HepG2 (cell line): ENCODE results near the gene CSRP3. TPM values are rescaled to one million over a fixed set of nuclear protein-coding genes. Genes with fewer than 3 reads are reported as not detected.

ENCODE experiments used
- ATAC-seq: fragments of 200-7000 bp; cut with Tn5 transposase; 3 replicates; pipeline ENCODE4 v1.9.1; 2020; ENCODE audit warnings: mild to moderate bottlenecking, moderate library complexity
- BruUV-seq: library from RNA; stranded (reverse); fragments of 400-500 nt; replicated peaks from 2 replicates; lab custom pipeline; 2021; lab: Mats Ljungman, UMichigan
- CTCF ChIA-PET: fragments of 300-600 bp; formaldehyde crosslinking; extraction: SDS; loops from one replicate; lab custom pipeline; 2021; ENCODE audit warnings: low total read pairs, inconsistent platforms, low intra/inter-chr PET ratio; lab: Yijun Ruan, JAX
- POLR2A ChIA-PET: fragments of 350-600 bp; sonication (Branson Sonifier 250); formaldehyde crosslinking; loops from one replicate; lab custom pipeline; 2020; ENCODE audit warnings: antibody characterized with exemption, inconsistent platforms; lab: Yijun Ruan, JAX
- DNase-seq: peaks from one replicate; pipeline ENCODE4 v3.0.0-alpha.2; 2015; ENCODE audit warnings: low spot score
- FAIRE-seq: peaks from 3 replicates; lab custom pipeline; 2011; peaks lifted over from hg19 to GRCh38; lab: Jason Lieb, UNC
- H2AFZ ChIP-seq: one replicate; pipeline ENCODE4 v1.6.1; 2011; ENCODE audit warnings: low read length, inconsistent platforms
- H3K27ac ChIP-seq: fragments of 300-600 bp; 3 replicates; pipeline ENCODE4 v1.8.0; 2011; ENCODE audit warnings: mixed run types, mild to moderate bottlenecking, mixed read lengths, low read length, inconsistent platforms; ENCODE audit not compliant: insufficient read depth; ENCODE audit errors: extremely low read length
- H3K27me3 ChIP-seq, 2 experiments: fragments of 200-600 bp in 1 of 2; 2 replicates in 1 of 2; 3 replicates in 1 of 2; pipeline versions ENCODE4 v1.6.0 to v1.8.0; 2011; ENCODE audit warnings: low read length in 2 of 2, mild to moderate bottlenecking in 2 of 2, moderate library complexity in 2 of 2, inconsistent platforms in 1 of 2; ENCODE audit not compliant: insufficient read depth in 2 of 2, control insufficient read depth in 1 of 2
- H3K36me3 ChIP-seq, 2 experiments: fragments of 200-600 bp in 1 of 2; replicated peaks in 1 of 2; 2 replicates in 1 of 2; 3 replicates in 1 of 2; pipeline versions ENCODE4 v1.5.1 to v1.8.0; 2011; ENCODE audit warnings: low read length in 2 of 2, inconsistent platforms in 1 of 2; ENCODE audit not compliant: insufficient read depth in 2 of 2, control insufficient read depth in 1 of 2
- H3K4me1 ChIP-seq: 2 replicates; pipeline ENCODE4 v1.5.1; 2012; ENCODE audit warnings: low read length, inconsistent platforms; ENCODE audit not compliant: insufficient read depth
- H3K4me2 ChIP-seq: 2 replicates; pipeline ENCODE4 v1.6.0; 2011; ENCODE audit warnings: low read depth, low read length, inconsistent platforms
- H3K4me3 ChIP-seq, 3 experiments: fragments of 200-600 bp in 1 of 3; sonication (generic), shearing (Covaris generic) in 1 of 3; replicated peaks in 1 of 3; 2 replicates each; pipeline ENCODE4 v1.5.1; 2011 to 2016; ENCODE audit warnings: low read length in 3 of 3, inconsistent platforms in 2 of 3, low read depth in 2 of 3, mild to moderate bottlenecking in 2 of 3, control low read depth in 1 of 3, mixed read lengths in 1 of 3; ENCODE audit not compliant: insufficient read depth in 1 of 3
- H3K79me2 ChIP-seq: one replicate; pipeline ENCODE4 v1.6.1; 2011; ENCODE audit warnings: low read length, inconsistent platforms; ENCODE audit not compliant: insufficient read depth
- H3K9ac ChIP-seq: 2 replicates; pipeline ENCODE4 v1.6.0; 2011; ENCODE audit warnings: mild to moderate bottlenecking, low read depth, low read length, inconsistent platforms; ENCODE audit not compliant: insufficient read depth
- H3K9me3 ChIP-seq: 2 replicates; pipeline ENCODE4 v1.5.1; 2012; ENCODE audit warnings: mild to moderate bottlenecking, low read length
- H4K20me1 ChIP-seq: 2 replicates; pipeline ENCODE4 v1.6.0; 2011; ENCODE audit warnings: inconsistent platforms, mild to moderate bottlenecking, low read length, moderate library complexity; ENCODE audit not compliant: insufficient read depth
- ADNP ChIP-seq: sonication (generic); formaldehyde crosslinking; IDR thresholded peaks from 2 replicates; pipeline ENCODE4 v1.4.0; 2020; ENCODE audit warnings: missing genetic modification reagents
- AHR ChIP-seq: IDR thresholded peaks from 2 replicates; pipeline ENCODE4 v1.6.1; 2018; ENCODE audit warnings: missing genetic modification reagents, missing compliant biosample characterization
- FOXK1 ChIP-seq: sonication (generic); formaldehyde crosslinking; IDR thresholded peaks from 2 replicates; pipeline ENCODE4 v1.4.0; 2020; ENCODE audit warnings: low read depth, missing genetic modification reagents, borderline replicate concordance
- MIER2 ChIP-seq: IDR thresholded peaks from 2 replicates; pipeline ENCODE4 v1.6.1; 2016; ENCODE audit warnings: missing biosample characterization, missing genetic modification reagents
- MXD4 ChIP-seq: IDR thresholded peaks from 2 replicates; pipeline ENCODE4 v1.6.1; 2016; ENCODE audit warnings: mild to moderate bottlenecking, missing biosample characterization, missing genetic modification reagents
- NFRKB ChIP-seq: fragments of 450-650 bp; IDR thresholded peaks from 2 replicates; pipeline ENCODE4 v1.6.1; 2017
- NR2F6 ChIP-seq, 2 experiments: IDR thresholded peaks; 2 replicates each; pipeline ENCODE4 v1.6.1; 2016; ENCODE audit warnings: antibody characterized with exemption in 1 of 2, mild to moderate bottlenecking in 1 of 2
- SOX13 ChIP-seq, 3 experiments: fragments of 450-650 bp in 1 of 3; sonication (generic) in 1 of 3; formaldehyde crosslinking in 1 of 3; IDR thresholded peaks in 2 of 3; conservative IDR thresholded peaks in 1 of 3; 2 replicates each; pipeline versions ENCODE4 v1.5.0 to v1.6.1; 2016 to 2020; ENCODE audit warnings: antibody characterized with exemption in 1 of 3, mild to moderate bottlenecking in 1 of 3, missing compliant biosample characterization in 1 of 3, missing genetic modification reagents in 1 of 3, moderate library complexity in 1 of 3
- ZBTB8A ChIP-seq: sonication (generic); formaldehyde crosslinking; IDR thresholded peaks from 2 replicates; pipeline ENCODE4 v1.4.0; 2020; ENCODE audit warnings: mild to moderate bottlenecking, low read depth, missing genetic modification reagents, borderline replicate concordance
- ZNF24 ChIP-seq: fragments of 450-650 bp; IDR thresholded peaks from 2 replicates; pipeline ENCODE4 v1.6.1; 2017; ENCODE audit warnings: antibody characterized with exemption, mild to moderate bottlenecking
- WGBS: methylation state at CpG from one replicate; pipeline ENCODE4 v1.1.6; 2017; ENCODE audit warnings: low lambda C conversion rate; 5-methylcytosine and 5-hydroxymethylcytosine counted together
- in situ Hi-C: cut with HindIII; loops from 2 replicates; pipeline ENCODE4 v1.10.0; 2017; ENCODE audit warnings: low pct_unique_long_range_greater_than_20kb; ENCODE audit not compliant: extremely low pct_ligation_motif_present
- intact Hi-C: fragments of 100-400 bp; cut with micrococcal nuclease; formaldehyde crosslinking; loops from one replicate; pipeline ENCODE4 v1.10.0; 2022; ENCODE audit not compliant: unreplicated experiment
- polyA plus RNA-seq, 8 experiments: library from polyadenylated mRNA; depleted of rRNA in 3 of 8; stranded (reverse) in 7 of 8; unstranded in 1 of 8; fragments of >200 nt; fragmentation: Illumina TruSeq in 4 of 8; extraction: Trizol in 4 of 8; gene quantifications; 2 replicates each; pipeline versions ENCODE4 v1.2.1 to v1.2.3, GENCODE V29; 2011 to 2016; ENCODE audit warnings: low read depth in 4 of 8, missing spikeins in 1 of 8, mixed read lengths in 1 of 8; ENCODE audit not compliant: insufficient read depth in 1 of 8
- total RNA-seq, 5 experiments: library from RNA; depleted of rRNA; stranded (reverse); fragments of >200 nt; fragmentation: Illumina TruSeq; extraction: Trizol; gene quantifications; 2 replicates each; pipeline ENCODE4 v1.2.3, GENCODE V29; 2016; ENCODE audit warnings: low read depth in 1 of 5
- TF ChIP-seq, protein P1 (sequence below), 2 experiments: IDR thresholded peaks; 2 replicates each; pipeline ENCODE4 v1.6.1; 2011 to 2012; ENCODE audit warnings: low read length in 2 of 2, borderline replicate concordance in 1 of 2, low read depth in 1 of 2, mild to moderate bottlenecking in 1 of 2, moderate library complexity in 1 of 2
- TF ChIP-seq, protein P2 (sequence below): sonication (generic); formaldehyde crosslinking; IDR thresholded peaks from 2 replicates; pipeline ENCODE4 v1.8.0; 2022; ENCODE audit warnings: missing genetic modification reagents, mild to moderate bottlenecking, moderate library complexity, borderline replicate concordance

Gene CSRP3
- total and polyA plus RNA-seq, 2 of the 13 experiments (the other 11 are each of a cell fraction or from before 2014, with no cell fraction given), result not detected

DNA sequence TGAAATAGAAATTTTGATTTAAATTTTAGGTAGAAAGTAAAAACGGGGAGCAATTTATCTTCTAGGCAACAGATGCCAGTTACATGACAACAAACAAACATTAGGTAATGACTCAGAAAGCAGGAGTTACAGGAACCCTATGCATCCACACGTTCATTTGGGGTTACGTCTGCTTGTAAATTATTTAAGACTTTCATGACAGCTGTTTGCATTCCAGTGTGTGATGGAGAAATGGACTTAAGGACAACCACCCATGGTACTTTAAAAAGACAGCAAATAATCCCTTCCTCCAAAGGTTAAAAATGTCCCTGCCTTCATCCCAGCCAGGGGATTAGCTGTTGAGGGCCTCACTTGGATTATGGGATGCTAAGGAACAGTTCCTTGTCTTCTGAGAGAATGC lies 27.2 kb upstream of the CSRP3 start:
- no peaks in the 10 kb centered on the region for H4K20me1 ChIP-seq
- TF ChIP-seq NR2F6 (IDR thresholded peaks at IDR 0.05), result no peak
- TF ChIP-seq NR2F6 (CRISPR knock-in tag; IDR thresholded peaks at IDR 0.05), result no peak
- TF ChIP-seq ZNF24, result no peak
- no peak for TF ChIP-seq SOX13 (IDR thresholded peaks at IDR 0.05)
- no peak for TF ChIP-seq SOX13 (CRISPR knock-in tag; conservative IDR thresholded peaks at IDR 0.05 in 1 of 2, IDR thresholded peaks at IDR 0.05 in 1 of 2)
- no peak for TF ChIP-seq ADNP (CRISPR knock-in tag)
- TF ChIP-seq MIER2, result no peak
- no peaks in the 10 kb centered on the region for H3K4me1 ChIP-seq
- no peak for ATAC-seq
- no TSS peak for BruUV-seq
- H3K79me2 ChIP-seq, result no peaks in the 10 kb centered on the region
- no peak overlapping the region for H3K4me2 ChIP-seq
- H2AFZ ChIP-seq, result no peak overlapping the region
- no peaks in the 10 kb centered on the region; a peak in 1 of 5 replicates for H3K27me3 ChIP-seq
- no peaks in the 10 kb centered on the region for H3K9me3 ChIP-seq
- in situ Hi-C loops, result no loop called here
- H3K4me3 ChIP-seq, result no peak overlapping the region
- CTCF ChIA-PET, result no interaction called here
- peaks cover 0 to 12% of the 10 kb centered on the region in 2 experiments; a peak in 4 of 5 replicates for H3K36me3 ChIP-seq
- H3K27ac ChIP-seq, result no peak overlapping the region
- POLR2A ChIA-PET, result no interaction called here
- no peak overlapping the region for H3K9ac ChIP-seq
- no peak for FAIRE-seq
- WGBS, result 93% methylated on average over 3 of the region's 3 CpGs
- DNase-seq, result no peak
- intact Hi-C loops, result no loop called here

DNA sequence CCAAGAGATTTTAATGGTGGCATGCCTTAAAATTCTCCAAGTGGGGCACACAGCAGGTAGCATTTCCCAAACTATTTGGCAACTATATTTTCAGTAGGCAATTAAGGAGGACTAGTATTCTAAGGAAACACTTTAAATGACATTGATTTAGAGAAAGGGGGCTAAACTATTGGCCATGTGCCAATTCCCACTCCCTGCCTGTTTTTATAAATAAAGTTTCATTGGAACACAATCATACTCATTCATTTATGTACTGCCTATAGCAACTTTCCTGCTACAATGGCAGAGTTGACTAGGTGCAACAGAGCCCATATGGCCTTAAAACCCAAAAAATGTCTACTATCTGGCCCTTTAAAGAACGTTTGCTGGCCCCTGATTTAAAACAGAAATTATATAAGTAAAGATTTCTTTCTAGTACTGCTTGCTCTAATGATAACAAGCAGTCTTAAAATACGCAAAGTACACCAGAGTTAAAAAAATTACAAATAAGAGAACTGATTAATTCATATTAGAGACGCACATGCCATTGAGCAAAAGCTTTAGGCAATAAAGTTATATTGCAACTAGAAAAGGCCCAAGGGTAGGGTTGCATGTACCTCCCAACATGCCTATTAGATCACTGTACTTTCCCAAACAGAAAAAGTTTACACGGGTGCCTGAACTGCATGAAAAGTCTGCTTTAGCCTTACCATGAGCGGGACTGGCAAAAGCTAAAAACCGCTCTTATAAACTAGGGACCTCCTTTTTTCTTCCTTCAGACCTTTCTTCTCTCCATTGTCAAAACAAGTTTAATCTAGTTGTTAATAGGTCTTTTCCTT lies 24.8 kb upstream of the CSRP3 start:
- FAIRE-seq (no peak), ATAC-seq (no peak), DNase-seq (no peak)
- ChIA-PET CTCF (no interaction called here), POLR2A (no interaction called here)
- Histone ChIP-seq H3K9me3 (no peaks in the 10 kb centered on the region), H3K27me3 (no peaks in the 10 kb centered on the region; a peak in 1 of 5 replicates), H3K9ac (no peak overlapping the region), H3K27ac (no peak overlapping the region), H4K20me1 (no peaks in the 10 kb centered on the region), H3K4me2 (no peak overlapping the region), H3K79me2 (no peaks in the 10 kb centered on the region), H3K4me1 (no peaks in the 10 kb centered on the region), H3K4me3 (no peak overlapping the region), H3K36me3 (peaks cover 0 to 9% of the 10 kb centered on the region in 2 experiments; a peak in 4 of 5 replicates), H2AFZ (no peak overlapping the region)
- intact Hi-C loops, result no loop called here
- WGBS, result 95% methylated on average over 6 of the region's 6 CpGs
- no TSS peak for BruUV-seq
- in situ Hi-C loops, result no loop called here
- TF ChIP-seq FOXK1 (CRISPR knock-in tag), result no peak
- no peak for TF ChIP-seq MXD4 (CRISPR knock-in tag)
- TF ChIP-seq NFRKB, result no peak
- TF ChIP-seq, protein P1, sequence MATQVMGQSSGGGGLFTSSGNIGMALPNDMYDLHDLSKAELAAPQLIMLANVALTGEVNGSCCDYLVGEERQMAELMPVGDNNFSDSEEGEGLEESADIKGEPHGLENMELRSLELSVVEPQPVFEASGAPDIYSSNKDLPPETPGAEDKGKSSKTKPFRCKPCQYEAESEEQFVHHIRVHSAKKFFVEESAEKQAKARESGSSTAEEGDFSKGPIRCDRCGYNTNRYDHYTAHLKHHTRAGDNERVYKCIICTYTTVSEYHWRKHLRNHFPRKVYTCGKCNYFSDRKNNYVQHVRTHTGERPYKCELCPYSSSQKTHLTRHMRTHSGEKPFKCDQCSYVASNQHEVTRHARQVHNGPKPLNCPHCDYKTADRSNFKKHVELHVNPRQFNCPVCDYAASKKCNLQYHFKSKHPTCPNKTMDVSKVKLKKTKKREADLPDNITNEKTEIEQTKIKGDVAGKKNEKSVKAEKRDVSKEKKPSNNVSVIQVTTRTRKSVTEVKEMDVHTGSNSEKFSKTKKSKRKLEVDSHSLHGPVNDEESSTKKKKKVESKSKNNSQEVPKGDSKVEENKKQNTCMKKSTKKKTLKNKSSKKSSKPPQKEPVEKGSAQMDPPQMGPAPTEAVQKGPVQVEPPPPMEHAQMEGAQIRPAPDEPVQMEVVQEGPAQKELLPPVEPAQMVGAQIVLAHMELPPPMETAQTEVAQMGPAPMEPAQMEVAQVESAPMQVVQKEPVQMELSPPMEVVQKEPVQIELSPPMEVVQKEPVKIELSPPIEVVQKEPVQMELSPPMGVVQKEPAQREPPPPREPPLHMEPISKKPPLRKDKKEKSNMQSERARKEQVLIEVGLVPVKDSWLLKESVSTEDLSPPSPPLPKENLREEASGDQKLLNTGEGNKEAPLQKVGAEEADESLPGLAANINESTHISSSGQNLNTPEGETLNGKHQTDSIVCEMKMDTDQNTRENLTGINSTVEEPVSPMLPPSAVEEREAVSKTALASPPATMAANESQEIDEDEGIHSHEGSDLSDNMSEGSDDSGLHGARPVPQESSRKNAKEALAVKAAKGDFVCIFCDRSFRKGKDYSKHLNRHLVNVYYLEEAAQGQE (IDR thresholded peaks at IDR 0.05; ENCODE audit: borderline replicate concordance in 1 of 2, low read depth in 1 of 2, low read length in 2 of 2), result no peak
- TF ChIP-seq, protein P2, sequence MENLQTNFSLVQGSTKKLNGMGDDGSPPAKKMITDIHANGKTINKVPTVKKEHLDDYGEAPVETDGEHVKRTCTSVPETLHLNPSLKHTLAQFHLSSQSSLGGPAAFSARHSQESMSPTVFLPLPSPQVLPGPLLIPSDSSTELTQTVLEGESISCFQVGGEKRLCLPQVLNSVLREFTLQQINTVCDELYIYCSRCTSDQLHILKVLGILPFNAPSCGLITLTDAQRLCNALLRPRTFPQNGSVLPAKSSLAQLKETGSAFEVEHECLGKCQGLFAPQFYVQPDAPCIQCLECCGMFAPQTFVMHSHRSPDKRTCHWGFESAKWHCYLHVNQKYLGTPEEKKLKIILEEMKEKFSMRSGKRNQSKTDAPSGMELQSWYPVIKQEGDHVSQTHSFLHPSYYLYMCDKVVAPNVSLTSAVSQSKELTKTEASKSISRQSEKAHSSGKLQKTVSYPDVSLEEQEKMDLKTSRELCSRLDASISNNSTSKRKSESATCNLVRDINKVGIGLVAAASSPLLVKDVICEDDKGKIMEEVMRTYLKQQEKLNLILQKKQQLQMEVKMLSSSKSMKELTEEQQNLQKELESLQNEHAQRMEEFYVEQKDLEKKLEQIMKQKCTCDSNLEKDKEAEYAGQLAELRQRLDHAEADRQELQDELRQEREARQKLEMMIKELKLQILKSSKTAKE, result no peak
- TF ChIP-seq ZBTB8A (CRISPR knock-in tag), result no peak
- TF ChIP-seq AHR (CRISPR knock-in tag), result no peak
